GM10248 (cell line): ENCODE results near the gene TPST1.

Experiments
- CTCF ChIA-PET: fragments of 300-600 bp; sonication (Branson Sonifier 250); formaldehyde crosslinking; extraction: SDS; loops from one replicate; lab custom pipeline; 2021; ENCODE audit warnings: antibody characterized with exemption; lab: Yijun Ruan, JAX
- POLR2A ChIA-PET: fragments of 350-650 bp; sonication (Branson Sonifier 250); formaldehyde crosslinking; extraction: SDS; loops from one replicate; lab custom pipeline; 2020; ENCODE audit warnings: antibody characterized with exemption; lab: Yijun Ruan, JAX
- DNase-seq: peaks from one replicate; pipeline ENCODE4 v3.0.0; 2012; ENCODE audit errors: extremely low spot score
- TF ChIP-seq, protein P1 (sequence below): IDR thresholded peaks from 2 replicates; pipeline ENCODE4 v1.5.1; 2012; ENCODE audit warnings: mild to moderate bottlenecking, low read depth; ENCODE audit errors: extremely low read depth, missing control alignments, control extremely low read depth

Gene TPST1

DNA sequence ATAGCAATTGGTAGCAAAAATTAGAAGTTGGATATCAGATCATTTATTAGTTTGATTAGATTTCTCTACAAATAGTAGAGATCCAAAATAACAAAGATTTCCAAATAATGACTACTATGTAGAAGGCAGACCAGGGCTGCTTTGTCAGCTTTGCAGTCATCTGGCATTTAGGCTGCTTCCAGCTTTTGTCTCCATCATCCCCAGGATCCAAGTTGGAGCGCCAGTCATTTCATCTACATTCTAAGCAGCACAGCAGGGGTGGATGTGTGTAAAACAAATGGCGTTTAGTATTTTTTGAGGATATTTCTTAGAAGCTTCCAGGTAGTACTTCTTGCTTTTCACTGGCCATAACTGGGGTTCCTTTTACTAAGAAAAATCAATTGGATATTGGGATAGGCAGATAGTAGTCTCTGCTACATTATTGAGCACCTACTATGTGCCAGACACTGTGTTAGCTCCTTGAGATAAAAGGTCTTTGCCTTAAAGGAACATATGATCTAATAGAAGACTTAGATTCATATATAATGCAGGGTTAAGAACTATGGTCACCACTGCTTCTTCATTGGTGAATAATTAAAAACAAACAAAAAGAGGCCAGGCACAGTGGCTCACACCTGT, 41.5 kb downstream of the TPST1 start:
- POLR2A ChIA-PET = no interaction called here
- CTCF ChIA-PET = interaction anchor here (0.9 to 1.3 kb wide), 2 partner anchors 11 to 17 kb away, joined by 3 read pairs; no protein-coding TSS in a partner anchor
- DNase-seq = no peak
- TF ChIP-seq, protein P1, sequence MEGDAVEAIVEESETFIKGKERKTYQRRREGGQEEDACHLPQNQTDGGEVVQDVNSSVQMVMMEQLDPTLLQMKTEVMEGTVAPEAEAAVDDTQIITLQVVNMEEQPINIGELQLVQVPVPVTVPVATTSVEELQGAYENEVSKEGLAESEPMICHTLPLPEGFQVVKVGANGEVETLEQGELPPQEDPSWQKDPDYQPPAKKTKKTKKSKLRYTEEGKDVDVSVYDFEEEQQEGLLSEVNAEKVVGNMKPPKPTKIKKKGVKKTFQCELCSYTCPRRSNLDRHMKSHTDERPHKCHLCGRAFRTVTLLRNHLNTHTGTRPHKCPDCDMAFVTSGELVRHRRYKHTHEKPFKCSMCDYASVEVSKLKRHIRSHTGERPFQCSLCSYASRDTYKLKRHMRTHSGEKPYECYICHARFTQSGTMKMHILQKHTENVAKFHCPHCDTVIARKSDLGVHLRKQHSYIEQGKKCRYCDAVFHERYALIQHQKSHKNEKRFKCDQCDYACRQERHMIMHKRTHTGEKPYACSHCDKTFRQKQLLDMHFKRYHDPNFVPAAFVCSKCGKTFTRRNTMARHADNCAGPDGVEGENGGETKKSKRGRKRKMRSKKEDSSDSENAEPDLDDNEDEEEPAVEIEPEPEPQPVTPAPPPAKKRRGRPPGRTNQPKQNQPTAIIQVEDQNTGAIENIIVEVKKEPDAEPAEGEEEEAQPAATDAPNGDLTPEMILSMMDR = no peak

- CTCF ChIA-PET = interaction anchor here (1.0 to 1.2 kb wide), 2 partner anchors 22 to 29 kb away, joined by 3 read pairs; no protein-coding TSS in a partner anchor
- TF ChIP-seq, protein P1 = no peak
- DNase-seq = no peak
- POLR2A ChIA-PET = no interaction called here
These were observed 42.4 kb downstream of the TPST1 start for GRCh38 chr7:66247380-66248078.

GRCh38 chr7:66250711-66251110, 45.6 kb downstream of the TPST1 start:
- ChIA-PET POLR2A (no interaction called here), CTCF (interaction anchor here (1.1 kb wide), 1 partner anchor 15 kb away, joined by 4 read pairs; no protein-coding TSS in a partner anchor)
- no peak for DNase-seq
- TF ChIP-seq, protein P1 = no peak

- TF ChIP-seq, protein P1 = no peak
- ChIA-PET CTCF (no interaction called here), POLR2A (no interaction called here)
- DNase-seq = no peak
These were observed 50.5 kb downstream of the TPST1 start for GRCh38 chr7:66255534-66256100.

DNA sequence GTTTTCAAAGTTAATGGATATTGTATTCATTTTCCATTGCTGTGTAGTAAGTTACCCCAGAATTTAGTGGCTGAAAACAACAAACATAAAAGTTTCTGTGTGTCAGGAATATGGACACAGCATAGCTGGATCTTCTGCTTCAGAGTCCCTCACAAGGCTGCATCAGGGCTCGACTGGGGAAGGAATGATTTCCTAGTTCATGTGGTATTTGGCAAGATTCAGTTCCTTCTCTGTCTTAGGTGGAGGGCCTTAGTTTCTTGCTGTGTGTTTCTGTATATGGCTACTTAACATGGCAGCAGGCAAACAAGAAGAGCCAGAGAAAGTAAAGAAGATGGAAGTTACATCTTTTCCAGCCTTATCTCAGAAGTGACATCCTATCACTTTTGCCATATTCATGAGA, 51.1 kb downstream of the TPST1 start:
- CTCF ChIA-PET = no interaction called here
- POLR2A ChIA-PET = no interaction called here
- DNase-seq = no peak
- TF ChIP-seq, protein P1 = no peak

GRCh38 chr7:66257481-66257880, 52.3 kb downstream of the TPST1 start:
- DNase-seq = no peak
- ChIA-PET CTCF (interaction anchor here (0.7 kb wide), 1 partner anchor 11 kb away, joined by 3 read pairs; no protein-coding TSS in a partner anchor), POLR2A (no interaction called here)
- TF ChIP-seq, protein P1 = no peak
